Activated T-helper 2 cell treated with anti-CD3 and anti-CD28 coated beads, Interferon-gamma antibody, Interleukin-2, Interleukin-4, amounts not matched to agents 10 μg/mL and 5 μg/mL and 100 μg/mL, durations not matched to agents 14 hours and 24 hours and 36 hours (primary cell): ENCODE data around the gene CNN1. TPM values are rescaled to one million over a fixed set of nuclear protein-coding genes. Genes with fewer than 3 reads are reported as not detected.

Source experiments
- total RNA-seq: library from RNA; stranded (reverse); gene quantifications from 2 replicates; pipeline ENCODE4 v1.2.3, GENCODE V29; 2022

The CNN1 gene
- total RNA-seq, 1 donor from 2014 or later: not detected

Other genes starting within 250 kb of the CNN1 start
- not detected in 2 replicates for gene TSPAN16, start 242.7 kb upstream of the CNN1 start, total RNA-seq
- gene RAB3D, start 199.2 kb upstream of the CNN1 start, total RNA-seq: 9.3 and 11.6 TPM in 2 replicates
- gene TMEM205, start 192.6 kb upstream of the CNN1 start, total RNA-seq: 34.0 and 34.9 TPM in 2 replicates
- gene CCDC159, start 192.3 kb upstream of the CNN1 start, total RNA-seq: 14.6 and 16.3 TPM in 2 replicates
- 2.6 and 3.4 TPM in 2 replicates for gene PLPPR2, start 183.4 kb upstream of the CNN1 start, total RNA-seq
- gene SWSAP1, start 164.2 kb upstream of the CNN1 start, total RNA-seq: 2.6 and 2.8 TPM in 2 replicates
- gene EPOR, start 154.5 kb upstream of the CNN1 start, total RNA-seq: 10.3 TPM in 2 replicates
- not detected in 2 replicates for gene RGL3, start 119.5 kb upstream of the CNN1 start, total RNA-seq
- 0.37 TPM in 1 of 2 replicates, not detected in the other for gene ODAD3, start 103.7 kb upstream of the CNN1 start, total RNA-seq
- 282 and 298 TPM in 2 replicates for gene PRKCSH, start 103.2 kb upstream of the CNN1 start, total RNA-seq
- gene ELAVL3, start 57.8 kb upstream of the CNN1 start, total RNA-seq: 0.84 TPM in 1 of 2 replicates, not detected in the other
- 19.4 and 20.1 TPM in 2 replicates for gene ZNF653, start 33.0 kb upstream of the CNN1 start, total RNA-seq
- 42.7 and 43.5 TPM in 2 replicates for gene ECSIT, start 9.7 kb upstream of the CNN1 start, total RNA-seq
- 64.1 and 68.3 TPM in 2 replicates for gene ELOF1, start 20.4 kb downstream of the CNN1 start, total RNA-seq
- gene ACP5, start 38.8 kb downstream of the CNN1 start, total RNA-seq: 25.4 and 27.0 TPM in 2 replicates
- gene ZNF627, start 58.6 kb downstream of the CNN1 start, total RNA-seq: 8.3 and 10.9 TPM in 2 replicates
- gene ZNF823, start 200.1 kb downstream of the CNN1 start, total RNA-seq: 3.6 TPM in 2 replicates
- 4.2 and 4.9 TPM in 2 replicates for gene ZNF441, start 228.1 kb downstream of the CNN1 start, total RNA-seq